ENCODE data around the gene BTN3A1.
"Not testable (repeated sequence)": the region's sequence is repeated elsewhere in the genome, so short reads cannot be mapped to it uniquely, and the experiment has no call there.

Gene BTN3A1

GRCh38 chr6:26416288-26416687 is 14.2 kb downstream of the BTN3A1 start:
- DNase-seq = no peak

GRCh38 chr6:26418077-26418476 is 16.0 kb downstream of the BTN3A1 start:
- not testable (repeated sequence) for DNase-seq

GRCh38 chr6:26418795-26419194 is 16.7 kb downstream of the BTN3A1 start:
- DNase-seq = not testable (repeated sequence)

GRCh38 chr6:26420688-26421171 is 18.7 kb downstream of the BTN3A1 start:
- DNase-seq = no peak

- DNase-seq = peak; percentile 85
Measured at GRCh38 chr6:26421259-26422144, 19.4 kb downstream of the BTN3A1 start.

- DNase-seq = no peak
Measured at GRCh38 chr6:26422329-26422728, 20.3 kb downstream of the BTN3A1 start.

GRCh38 chr6:26426691-26427450 is 24.8 kb downstream of the BTN3A1 start:
- DNase-seq = no peak

- no peak for DNase-seq
Measured at GRCh38 chr6:26427451-26427809, 25.4 kb downstream of the BTN3A1 start.

- no peak for DNase-seq
Measured at GRCh38 chr6:26428206-26428605, 26.1 kb downstream of the BTN3A1 start.

GRCh38 chr6:26430787-26431186 is 28.7 kb downstream of the BTN3A1 start:
- no peak for DNase-seq

- no peak for DNase-seq
Measured at GRCh38 chr6:26431258-26432172, 29.4 kb downstream of the BTN3A1 start.

- no peak for DNase-seq
Measured at GRCh38 chr6:26432627-26433201, 30.6 kb downstream of the BTN3A1 start.

GRCh38 chr6:26433680-26434079 is 31.6 kb downstream of the BTN3A1 start:
- not testable (repeated sequence) for DNase-seq

- no peak for DNase-seq
Measured at GRCh38 chr6:26436018-26436417, 33.9 kb downstream of the BTN3A1 start.

- no peak for DNase-seq
Measured at GRCh38 chr6:26437550-26437949, 35.5 kb downstream of the BTN3A1 start.

GRCh38 chr6:26438000-26438399 is 35.9 kb downstream of the BTN3A1 start:
- no peak for DNase-seq

- DNase-seq = no peak
Measured at GRCh38 chr6:26439151-26440125, 37.4 kb downstream of the BTN3A1 start.

GRCh38 chr6:26440977-26441358 is 38.9 kb downstream of the BTN3A1 start:
- no peak for DNase-seq

GRCh38 chr6:26441977-26442376 is 39.9 kb downstream of the BTN3A1 start:
- no peak for DNase-seq

- no peak for DNase-seq
Measured at GRCh38 chr6:26445934-26446667, 44.0 kb downstream of the BTN3A1 start.
